ENCODE data around the gene TLNRD1.

The TLNRD1 gene

DNA sequence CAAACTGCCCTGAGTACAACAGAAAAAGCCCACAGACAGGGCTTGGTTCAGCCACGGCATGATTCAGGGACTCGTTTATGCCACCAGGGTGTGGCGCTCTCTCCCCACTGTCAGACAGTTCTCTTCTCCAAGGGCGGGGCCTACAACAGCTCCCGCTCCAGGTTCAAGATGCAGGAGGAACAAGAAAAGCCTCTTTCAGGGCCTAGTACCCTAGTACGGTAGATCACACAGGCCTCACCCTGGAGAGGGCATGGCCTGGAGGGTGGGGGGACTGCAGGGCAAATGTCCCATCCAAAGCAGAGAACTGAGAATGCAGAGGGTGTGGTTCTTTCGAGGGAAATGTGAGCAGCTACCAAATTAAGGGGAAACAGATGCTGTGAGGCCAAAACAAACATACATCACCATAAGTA lies 23.1 kb upstream of the TLNRD1 start:
- DNase-seq (ENCODE audit: low spot score) = no peak

DNA sequence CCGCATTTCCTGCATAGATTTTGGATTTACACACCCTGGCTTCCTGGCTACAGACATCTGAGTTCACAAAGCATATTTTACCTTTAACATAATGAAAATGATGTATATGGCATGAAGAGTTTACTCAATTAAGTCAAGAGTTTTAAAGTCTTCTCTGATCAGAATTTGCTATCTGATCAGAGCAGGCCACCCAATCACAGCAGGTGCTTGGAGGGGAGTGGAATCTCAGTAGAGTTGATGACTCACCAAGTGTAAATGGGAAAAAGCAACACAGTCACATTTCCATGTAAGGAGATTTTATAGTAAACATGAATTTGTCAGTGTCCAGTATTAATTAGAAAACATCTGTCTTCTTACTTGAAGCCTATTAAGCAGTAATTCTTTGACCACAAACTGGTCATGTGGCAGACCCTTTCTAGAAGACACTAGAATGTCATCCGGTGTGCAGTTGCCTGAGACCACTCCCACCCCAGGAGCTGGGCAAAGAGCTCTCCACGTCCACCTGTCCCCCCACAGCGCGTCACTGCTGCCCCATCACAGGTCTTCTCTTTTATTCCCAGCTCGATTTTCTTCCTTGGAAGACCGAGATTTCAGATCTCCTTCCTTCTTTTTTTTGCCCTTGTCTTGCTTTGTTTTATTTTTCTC lies 21.9 kb upstream of the TLNRD1 start:
- no peak for DNase-seq (ENCODE audit: low spot score)

DNA sequence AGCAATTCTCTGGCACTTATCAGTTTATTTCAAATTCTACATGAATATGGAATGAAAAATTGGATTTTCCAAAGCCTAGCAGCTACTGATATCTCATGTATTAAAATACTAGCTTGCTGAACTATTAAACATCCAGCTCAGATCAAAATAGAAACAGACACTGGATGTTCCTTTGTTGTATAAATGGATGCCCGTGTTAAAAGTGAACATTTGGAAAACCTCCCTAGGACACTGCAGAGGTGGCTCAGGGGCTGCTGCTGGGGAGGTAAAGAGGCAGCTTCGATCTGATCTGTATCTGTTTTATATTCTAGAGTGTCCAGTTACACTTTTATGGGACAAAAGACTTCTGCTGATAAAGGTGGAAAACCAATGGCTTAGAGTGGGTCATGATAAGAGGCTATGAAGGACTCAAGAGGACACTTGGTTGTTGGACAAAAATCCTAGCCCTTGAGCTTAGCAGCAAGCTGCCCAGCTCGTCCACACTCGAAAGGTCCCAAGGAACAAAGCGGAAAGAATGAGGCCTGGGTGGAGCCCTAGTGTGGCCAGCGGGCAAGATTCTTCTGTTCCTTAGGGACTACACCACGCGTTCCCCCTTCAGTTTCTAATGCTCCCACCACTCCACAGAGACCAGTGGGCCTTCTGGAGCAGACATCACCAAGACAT lies 21.1 kb upstream of the TLNRD1 start:
- DNase-seq (ENCODE audit: low spot score) = no peak

DNA sequence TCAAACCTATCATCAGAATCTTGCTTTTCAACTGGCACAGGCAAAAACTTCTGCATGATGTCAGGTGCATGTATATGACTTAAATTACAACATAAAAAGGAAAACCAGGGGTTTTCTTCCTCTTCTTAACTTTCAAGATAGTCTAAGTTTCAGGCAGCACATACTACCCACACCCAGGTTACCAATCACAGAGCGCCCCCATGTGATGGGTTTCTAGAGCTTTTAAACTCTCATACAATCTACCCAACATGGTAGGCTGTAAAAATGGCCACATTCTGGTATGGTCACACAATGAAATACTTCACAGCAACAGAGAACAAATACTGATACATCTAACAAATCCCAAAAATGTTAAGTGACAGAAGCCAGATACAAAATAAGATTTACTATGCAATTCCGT lies 18.5 kb upstream of the TLNRD1 start:
- no peak for DNase-seq (ENCODE audit: low spot score)

DNA sequence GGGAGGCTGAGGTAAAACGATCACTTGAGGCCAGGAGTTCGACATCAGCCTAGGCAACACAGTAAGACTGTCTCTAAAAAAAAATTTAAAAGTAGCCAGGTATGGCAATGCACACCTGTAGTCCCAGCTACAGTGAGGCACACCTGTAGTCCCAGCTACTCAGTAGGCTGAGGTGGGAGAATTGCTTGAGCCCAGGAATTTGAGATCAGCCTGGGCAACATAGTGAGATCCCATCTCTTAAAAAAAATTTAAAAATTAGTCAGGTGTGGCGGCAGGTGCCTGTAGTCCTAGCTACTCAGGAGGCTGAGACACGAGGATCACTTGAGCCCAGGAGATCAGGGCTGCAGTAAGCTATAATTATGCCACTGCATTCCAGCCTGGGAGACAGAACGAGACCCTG lies 17.9 kb upstream of the TLNRD1 start:
- DNase-seq (ENCODE audit: low spot score) = no peak

DNA sequence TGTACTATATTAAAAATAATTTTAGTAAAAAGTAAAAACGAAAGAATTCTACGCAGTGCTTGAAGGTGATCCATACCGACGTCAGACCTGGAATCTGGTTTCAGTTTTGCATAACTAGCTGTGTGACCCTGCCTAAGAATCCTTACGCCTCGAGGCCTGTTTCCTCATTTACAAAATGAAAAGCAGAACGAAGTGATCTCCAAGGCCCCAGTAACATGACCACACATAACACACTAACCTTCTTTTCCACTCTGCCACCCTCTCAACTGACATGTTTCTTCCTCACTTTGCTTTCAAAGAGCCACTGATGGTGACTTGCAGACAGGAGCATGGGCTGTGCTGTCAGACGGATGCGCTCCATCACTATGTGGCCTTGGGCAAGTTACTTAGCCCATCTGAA lies 15.9 kb upstream of the TLNRD1 start:
- DNase-seq (ENCODE audit: low spot score) = no peak

DNA sequence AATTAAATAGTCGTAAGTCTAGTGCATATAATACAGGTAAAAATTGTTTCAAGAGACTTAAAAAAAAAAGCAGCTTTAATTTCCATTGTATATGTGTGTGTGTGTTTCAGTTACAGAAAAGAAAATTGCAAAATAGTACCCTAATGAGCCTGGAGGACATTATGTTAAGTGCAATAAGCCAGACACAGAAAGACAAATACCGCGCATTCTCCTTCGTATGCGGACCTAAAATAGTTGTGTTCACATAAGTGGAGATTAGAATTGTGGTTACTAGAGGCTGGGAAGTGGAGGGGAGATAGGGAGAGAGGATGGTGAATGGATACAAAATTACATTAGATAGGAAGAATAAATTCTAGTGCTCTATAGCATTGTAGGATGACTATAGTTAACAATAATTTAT lies 14.7 kb upstream of the TLNRD1 start:
- no peak for DNase-seq (ENCODE audit: low spot score)

DNA sequence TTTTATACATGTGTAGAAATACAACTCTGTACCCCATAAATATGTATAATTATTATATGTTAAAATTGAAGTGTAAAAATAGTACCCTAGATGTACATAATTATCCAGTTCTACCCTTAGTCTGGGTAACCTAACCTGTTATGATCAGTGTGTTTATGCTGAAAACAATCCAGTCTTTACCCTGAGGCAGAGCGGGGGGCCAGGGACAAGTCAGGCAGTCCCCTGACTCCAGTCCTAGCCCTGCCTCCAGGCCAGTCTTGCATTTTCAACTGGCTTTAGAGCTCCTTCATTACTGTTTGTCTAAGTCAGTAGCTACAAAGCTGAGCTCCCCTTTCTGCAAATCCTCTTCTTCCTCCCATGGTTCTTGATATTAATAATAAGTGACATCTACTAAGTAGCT lies 14.2 kb upstream of the TLNRD1 start:
- no peak for DNase-seq (ENCODE audit: low spot score)

DNA sequence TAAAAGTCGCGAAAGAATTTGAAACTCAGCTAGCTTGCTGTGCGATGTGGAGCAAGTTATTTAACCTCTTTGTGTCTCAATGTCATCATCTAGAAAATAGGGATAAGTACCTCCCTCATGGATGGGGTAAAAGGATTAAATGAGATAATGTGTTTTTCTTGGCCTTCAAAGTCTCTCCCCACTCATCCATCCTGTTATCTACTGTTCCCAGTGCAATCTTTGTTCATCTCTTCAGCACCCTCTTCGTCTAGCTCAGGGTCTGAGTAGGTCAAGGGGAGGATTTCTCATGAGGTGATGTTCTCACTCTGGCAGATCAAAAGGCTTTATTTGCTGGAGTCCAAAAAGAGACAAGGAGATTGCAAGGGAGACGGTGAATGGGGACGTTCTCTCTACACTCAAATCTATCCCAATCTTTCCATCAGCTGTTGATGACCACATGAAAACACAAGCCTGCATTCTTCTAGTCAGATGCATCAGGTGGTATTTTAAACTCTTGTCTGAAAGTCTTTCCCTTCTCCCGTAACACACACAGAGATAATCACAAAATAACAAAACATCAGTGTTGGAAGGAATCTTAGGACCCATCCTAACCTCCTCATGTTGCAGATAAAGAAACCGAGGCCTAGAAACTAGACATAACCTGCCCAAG lies 12.5 kb upstream of the TLNRD1 start:
- DNase-seq (ENCODE audit: low spot score) = no peak

DNA sequence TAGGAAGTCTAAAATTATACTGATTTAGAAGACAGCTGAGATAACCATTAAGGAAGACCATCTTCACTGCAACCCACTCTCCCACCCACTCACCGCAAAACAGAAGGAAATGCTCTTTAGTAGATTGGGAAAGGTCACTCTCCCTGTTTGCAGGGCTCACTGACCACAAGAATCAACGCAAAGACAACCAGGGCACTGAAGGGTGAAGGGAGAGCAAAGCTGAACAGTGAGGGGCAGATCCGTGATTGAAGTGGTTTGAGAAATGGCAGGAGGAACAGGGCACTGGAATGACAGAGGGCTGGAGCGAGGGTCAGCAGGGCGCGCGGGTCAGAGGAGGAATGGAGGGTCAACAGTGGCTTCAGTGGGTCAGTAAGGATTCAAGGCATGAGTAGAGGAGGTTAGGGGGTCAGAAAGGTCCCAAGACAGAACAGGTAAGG lies 11.6 kb upstream of the TLNRD1 start:
- no peak for DNase-seq (ENCODE audit: low spot score)

DNA sequence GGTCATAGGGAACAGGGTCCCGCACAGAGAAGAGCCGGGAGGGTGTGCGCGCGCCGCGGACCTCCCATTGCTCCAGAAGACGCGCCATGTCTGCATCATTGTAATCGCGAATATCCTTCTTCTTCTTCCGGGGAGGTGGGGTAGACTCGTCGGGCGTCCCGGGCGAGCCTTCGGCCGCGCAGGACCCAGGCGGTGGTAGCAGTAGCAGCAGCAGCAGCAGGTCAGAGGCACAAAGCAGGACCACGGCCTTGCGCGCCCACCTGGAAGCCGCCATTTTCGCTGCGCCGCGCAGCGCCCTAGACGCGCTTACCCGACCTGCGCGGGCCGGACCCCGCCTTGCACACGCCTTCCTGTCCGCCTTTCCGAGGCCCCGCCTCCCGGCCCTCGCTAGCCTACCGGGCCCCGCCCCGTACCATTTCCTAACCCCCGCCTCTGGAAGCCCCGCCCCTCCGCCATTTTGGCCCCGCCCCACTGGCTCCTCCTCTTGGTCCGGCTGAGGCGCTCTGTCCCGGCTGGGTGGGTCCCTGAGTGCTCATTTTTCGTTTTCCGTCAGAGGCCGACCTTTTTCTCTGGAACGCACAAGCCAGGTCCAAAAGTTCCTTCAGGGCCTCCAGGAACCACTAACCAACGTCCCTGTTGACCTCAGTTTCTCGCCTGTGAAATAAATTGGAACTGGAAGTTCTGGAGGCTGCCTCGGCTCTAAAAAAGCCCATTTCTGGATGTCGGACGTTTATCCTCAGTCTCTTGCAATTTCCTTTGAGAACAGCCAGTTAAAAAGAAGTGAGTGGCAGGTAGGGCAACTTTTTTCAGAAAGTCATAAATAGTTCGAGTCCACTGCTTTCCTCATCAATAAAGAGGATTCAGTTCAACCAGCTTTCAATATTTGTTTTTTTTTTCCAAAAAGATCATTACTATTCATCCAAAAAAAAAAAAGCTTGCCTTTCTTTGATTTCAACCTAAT lies 10.9 kb upstream of the TLNRD1 start, which contains the start of gene MESD:
MESD (minus strand) TSS at position 302 of the 961 bp plus-strand sequence; CDS start at position 274, 28 bp downstream.
- peak; percentile 99 for DNase-seq (ENCODE audit: low spot score)

DNA sequence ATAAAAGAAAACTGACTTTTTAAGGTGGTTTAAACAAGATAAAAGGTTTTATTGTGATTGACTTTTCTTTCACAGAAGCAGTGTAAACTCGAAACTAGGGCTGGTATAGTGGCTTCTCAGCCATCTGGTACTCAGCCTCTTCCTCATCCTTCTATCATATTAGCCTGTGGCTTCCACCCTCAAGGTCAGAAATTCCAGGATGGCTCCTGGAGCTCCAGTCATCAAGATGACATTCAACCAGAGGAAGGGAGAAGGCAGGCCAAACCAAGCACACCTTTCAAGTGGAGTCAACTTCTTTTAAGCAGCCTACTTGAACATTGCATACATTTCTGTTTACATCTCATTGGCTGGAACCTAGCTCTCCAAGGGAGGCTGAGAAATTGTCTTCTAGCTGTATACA lies 9.8 kb upstream of the TLNRD1 start:
- no peak for DNase-seq (ENCODE audit: low spot score)

DNA sequence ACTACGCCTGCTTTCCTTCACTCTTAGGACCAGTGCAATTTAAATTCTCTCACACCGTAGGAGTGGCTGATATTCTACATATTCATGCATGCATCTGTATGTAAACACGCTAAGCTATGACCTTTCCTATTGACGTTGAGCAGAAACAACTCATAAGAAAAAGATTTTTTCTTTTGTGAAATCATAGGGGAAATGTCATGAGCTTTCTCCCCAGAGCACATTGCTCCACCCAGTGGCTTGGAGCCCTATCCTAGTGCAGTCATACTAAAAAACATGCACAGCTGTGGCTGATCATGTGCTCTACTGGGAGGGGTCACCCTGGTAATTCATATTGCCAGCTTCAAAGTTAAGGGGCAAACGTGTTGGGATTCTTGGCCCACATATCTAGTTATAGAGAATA lies 9.3 kb upstream of the TLNRD1 start:
- no peak for DNase-seq (ENCODE audit: low spot score)

DNA sequence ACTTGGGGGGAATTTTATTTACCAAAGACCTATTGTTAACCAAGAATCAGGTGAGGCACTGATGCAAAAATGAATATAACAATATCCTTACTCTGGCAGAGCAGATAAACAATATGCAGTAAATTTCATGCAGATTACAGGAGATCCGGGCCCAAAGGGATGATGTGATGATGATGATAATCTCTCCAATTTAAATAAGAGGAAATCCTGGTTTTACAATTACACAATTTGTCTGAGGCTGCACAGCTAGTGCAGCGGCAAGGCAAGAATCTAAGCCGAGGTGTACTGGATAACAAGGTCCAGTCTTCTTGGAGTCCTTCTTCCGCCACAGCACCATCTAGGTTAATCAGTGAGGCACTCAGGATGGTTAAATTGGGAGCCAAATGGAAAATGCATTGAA lies 8.7 kb upstream of the TLNRD1 start:
- no peak for DNase-seq (ENCODE audit: low spot score)

DNA sequence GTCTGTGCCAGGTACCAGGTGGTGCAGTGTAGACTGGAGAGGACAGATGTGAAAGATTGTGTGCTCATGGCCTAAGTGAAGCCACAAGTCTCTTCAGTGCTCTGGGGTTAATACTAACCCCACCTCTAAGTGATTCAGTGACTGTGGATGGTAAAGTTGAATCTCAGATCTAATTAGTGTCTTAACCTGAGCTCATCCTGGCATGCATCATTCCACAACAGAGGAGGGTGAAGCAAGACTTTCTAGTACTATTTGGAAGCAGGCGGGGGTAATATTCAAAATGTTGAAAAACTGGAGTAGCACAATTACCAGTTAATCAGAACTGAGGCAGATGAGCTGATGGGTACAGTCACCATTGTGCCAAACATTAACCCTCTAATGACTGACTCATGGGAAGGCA lies 8.3 kb upstream of the TLNRD1 start:
- DNase-seq (ENCODE audit: low spot score) = no peak

DNA sequence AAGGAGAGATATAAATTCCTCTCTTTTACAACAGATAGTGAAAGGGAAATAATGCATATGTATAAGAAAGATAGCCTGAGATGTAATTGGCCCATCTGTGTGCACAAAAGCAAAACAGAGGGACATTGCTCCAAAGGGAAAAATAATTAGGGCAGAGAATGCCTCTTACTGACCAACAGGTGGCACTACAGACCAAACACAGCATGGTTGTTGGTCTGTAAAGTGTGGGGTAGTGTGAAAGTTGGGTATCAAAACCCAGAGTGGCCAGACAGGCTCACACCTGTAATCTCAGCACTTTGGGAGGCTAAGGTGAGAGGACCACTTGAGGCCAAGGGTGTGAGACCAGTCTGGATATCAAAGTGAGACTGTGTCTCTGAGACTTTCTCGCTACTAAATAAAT lies 4.5 kb upstream of the TLNRD1 start:
- no peak for DNase-seq (ENCODE audit: low spot score)

DNA sequence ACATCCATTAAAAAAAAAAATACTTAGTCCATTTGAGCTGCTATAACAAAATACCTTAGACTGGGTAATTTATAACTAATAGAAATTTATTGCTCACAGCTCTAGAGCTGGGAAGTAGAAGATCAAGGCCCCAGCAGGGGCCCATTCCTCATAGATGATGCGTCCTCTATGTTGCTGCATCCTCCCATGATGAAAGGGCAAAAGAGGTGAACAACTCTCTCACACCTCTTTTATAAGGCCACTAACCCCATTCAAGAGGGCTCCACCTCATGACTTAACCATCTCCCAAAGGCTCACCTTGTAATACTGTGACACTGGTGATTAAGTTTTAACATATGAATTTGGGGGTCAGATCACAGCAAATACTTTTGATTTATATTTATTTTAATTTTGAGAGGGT lies 3.0 kb upstream of the TLNRD1 start:
- peak; percentile 22 for DNase-seq (ENCODE audit: low spot score)

DNA sequence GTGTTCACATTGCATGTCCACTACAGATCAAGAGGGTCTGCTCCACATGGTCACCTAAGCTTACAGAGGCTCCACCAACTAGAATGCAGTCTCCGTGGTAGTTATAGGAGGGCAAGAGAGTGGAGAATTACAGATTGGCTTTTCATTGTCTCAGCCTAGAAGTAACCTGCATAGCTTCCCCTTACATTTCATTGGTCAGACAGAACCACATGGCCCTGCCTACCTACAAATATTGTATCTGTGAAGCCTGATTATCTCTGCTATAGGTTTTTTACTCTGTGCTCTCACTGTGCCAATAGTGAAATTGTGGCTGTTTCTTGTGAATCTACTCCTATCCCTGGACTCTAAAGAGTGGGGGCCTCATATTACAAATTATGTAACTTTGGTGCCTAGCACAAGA lies 2.5 kb upstream of the TLNRD1 start:
- no peak for DNase-seq (ENCODE audit: low spot score)

DNA sequence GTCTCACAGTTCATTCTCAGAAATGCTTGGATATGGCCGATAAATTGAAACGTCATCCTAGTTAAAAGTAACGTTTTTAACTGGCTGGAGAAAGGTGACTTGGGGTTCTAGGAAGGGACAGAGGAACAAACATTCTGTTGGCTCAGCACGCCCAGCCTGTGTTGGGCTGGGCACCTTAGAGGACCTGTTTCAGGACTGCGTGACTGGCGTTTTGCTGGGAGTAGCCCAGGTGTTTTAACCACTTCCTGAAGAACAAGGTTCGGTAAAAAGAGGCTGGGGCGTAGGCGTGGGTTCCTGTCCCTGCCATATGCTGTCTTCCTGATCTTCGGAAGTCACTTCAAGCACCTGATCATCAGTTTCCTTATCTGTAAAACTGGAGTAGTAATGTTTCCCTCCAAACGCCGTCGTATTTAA lies 1.1 kb upstream of the TLNRD1 start:
- peak; percentile 80 for DNase-seq (ENCODE audit: low spot score)

DNA sequence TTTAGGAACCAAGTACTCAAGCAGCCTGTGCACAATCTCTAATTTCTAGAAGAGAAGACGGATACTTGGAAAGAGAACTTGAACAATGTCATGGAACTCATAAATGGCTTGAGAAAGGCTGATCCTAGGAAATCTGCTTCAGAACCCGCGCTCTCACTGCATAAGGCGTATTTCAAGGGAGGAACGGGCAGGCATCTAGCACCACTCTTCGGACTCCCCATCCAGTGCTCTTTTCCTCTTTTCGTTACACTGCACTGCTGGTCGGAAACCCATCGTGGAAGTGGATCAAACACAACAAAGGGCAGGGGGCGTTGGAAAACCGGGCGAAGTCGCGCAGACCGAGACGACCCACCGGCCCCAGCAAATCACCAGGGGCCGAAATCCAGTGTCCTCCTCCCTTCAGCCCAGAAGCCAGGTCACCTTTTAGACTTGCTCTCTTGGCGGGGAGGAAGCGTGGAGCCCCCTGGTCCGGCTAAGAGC lies 539 bp upstream of the TLNRD1 start:
- DNase-seq (ENCODE audit: low spot score) = peak; percentile 40

DNA sequence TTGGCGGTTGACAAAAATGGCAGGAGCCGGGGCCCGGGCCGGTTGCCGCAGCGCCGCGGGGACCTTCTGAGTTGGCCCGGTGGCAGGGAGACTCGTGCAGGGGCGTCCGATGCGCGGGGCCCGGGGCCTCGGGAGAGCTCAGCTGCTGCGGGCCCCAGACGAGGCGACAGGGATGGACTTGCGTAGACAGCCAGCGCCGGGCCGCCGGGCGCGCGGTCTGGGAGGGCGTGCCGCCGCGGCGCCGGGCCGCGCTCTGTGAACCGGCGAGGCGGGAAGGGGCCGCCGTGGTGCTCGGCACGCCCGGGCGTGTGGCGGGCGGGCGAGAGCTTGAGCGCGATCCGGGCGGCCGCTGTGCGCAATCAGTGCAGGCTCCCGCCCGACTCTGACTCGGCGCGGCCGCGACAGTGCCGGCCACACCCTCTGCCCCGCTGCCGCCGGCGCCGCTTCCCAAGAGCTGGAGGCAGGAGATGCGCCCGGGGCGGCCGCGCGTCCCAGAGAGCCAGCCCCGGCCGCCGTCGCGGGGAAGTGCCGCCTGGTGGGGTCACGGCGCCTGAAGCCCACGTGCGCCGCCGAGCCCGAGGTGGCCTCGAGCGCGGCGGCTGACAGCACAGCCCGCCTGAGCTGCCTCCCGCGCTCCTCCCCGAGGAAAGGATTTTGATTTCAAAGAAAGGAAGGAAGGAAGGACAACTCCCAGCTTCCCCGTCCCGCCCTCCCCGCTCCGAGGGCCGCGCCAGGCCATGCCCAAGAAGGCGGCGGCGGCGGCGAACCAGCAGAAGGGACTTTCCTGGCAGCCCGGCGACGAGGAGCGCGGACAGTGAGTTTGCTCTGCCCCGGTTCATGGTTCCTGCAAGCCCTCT lies 657 bp downstream of the TLNRD1 start:
- peak; percentile 63 for DNase-seq (ENCODE audit: low spot score)
